GM12801 (cell line): Measurements from ENCODE around the gene VSX2.

Experiments used
- TF ChIP-seq, protein P1 (sequence below): IDR thresholded peaks from one replicate; pipeline ENCODE4 v1.5.1; 2011; ENCODE audit warnings: control low read depth; ENCODE audit not compliant: insufficient read length; ENCODE audit errors: extremely low read depth

The VSX2 gene

DNA sequence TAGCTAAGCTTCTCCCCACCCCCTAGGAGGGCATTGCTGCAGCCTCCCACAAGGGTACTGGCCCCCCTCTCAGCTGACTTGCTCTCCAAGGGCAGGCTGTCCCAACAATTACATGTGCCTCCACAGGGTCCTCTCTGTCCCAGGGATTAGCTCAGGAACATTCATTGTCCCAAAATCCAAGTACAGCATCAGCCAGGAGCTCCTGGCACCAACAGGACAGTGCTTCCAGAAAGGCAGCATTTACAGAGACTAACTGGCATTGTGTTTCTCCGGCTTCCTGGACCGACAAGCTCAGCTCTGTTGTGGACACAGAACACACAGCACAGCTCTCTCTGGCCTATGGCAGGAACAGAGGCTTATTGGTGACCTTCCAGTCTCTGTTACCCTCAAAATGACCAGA lies 41.8 kb downstream of the VSX2 start:
- TF ChIP-seq, protein P1, sequence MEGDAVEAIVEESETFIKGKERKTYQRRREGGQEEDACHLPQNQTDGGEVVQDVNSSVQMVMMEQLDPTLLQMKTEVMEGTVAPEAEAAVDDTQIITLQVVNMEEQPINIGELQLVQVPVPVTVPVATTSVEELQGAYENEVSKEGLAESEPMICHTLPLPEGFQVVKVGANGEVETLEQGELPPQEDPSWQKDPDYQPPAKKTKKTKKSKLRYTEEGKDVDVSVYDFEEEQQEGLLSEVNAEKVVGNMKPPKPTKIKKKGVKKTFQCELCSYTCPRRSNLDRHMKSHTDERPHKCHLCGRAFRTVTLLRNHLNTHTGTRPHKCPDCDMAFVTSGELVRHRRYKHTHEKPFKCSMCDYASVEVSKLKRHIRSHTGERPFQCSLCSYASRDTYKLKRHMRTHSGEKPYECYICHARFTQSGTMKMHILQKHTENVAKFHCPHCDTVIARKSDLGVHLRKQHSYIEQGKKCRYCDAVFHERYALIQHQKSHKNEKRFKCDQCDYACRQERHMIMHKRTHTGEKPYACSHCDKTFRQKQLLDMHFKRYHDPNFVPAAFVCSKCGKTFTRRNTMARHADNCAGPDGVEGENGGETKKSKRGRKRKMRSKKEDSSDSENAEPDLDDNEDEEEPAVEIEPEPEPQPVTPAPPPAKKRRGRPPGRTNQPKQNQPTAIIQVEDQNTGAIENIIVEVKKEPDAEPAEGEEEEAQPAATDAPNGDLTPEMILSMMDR, result no peak

DNA sequence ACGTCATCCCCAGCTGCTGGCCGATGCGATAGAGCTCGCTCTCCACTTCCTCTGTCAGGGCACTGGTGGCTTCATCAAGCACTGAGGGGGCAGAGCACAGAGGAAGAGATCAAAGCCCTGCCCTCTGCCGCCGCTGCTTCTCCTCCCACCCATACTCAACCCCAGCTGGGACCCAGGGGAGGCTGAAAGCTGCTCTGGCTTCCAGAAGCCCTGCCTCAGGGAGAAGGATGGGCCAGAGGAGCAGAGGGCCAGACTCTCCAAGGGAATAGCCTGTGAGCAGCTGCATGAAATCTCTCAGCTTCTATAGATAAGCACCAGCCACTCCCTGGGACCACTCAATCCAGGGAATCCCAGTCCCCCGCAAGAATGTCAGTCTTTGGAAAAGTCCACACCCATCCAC lies 47.5 kb downstream of the VSX2 start:
- TF ChIP-seq, protein P1, result no peak

DNA sequence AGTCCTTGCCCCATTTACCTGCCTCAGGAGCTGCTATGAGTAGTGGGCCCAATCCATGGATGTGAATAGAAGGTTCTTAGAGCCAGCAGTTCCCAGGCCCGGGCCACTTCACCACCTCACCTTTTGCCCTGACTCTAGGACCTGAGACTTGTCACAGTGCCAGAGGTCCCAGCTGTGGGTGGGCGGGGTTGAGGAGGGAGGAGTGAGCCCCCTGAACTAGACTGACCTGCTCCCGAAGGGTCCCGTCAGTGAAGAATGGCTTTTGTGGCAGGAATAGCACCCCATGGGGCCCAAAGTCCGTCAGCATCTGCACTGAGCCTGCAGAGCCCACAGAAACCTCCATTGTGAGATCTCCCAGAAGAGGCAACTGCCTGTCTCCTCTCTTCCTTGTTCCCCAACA lies 50.6 kb downstream of the VSX2 start:
- TF ChIP-seq, protein P1, result no peak

DNA sequence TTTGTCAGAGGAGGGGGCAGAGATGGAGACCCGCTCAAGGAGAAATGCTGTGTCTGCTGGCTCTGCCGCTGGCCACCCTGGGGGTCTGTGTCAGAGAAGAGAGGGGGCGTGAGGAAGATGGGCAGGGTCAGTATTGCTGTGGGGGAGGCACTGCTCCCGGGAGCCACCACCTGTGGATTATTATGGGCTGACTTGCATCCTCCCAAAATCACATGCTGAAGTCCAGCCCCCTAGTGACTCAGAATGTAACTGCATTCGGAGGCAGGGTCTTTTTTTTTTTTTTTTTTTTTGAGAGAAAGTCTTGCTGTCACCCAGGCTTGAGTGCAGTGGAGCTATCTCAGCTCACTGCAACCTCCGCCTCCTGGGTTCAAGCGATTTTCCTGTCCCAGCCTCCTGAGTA lies 51.2 kb downstream of the VSX2 start:
- TF ChIP-seq, protein P1, result no peak

DNA sequence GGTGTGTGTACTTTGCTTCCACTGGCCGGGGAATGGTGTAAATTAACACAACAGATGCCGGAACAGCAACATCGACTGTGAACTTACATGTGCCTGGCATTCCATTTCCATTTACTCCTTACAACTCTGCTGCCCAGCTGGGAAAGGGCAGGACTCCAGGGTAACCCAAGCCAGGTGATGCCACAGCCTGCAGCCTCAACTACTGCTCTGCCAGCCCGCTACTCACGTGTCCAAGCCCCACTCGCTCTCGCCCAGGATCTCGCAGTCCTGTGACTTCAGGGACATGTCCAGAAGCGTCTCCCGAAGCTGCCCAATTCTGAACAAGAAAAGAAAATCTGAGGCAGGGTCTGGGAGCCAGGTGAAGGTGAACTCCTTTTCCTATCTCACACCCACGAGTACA lies 52.8 kb downstream of the VSX2 start:
- TF ChIP-seq, protein P1, result no peak

DNA sequence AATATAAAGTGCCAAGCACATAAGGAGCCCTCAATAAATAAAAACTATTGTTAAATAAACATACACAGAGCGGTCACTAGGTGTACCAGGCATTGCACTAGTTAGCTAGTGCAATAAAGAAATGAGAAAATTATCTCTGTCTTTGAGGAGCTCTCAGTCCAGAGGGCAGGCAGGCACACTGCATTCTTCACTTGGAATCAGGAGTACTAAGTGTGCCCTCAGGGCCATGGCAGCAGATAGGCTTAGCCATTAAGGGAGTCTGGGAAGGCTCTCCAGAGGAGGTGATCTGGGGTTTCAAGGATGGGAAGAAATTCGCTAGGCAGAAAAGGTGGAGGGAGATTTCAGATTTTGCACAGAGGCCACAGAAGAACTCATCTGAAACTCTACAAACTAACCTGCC lies 54.4 kb downstream of the VSX2 start:
- TF ChIP-seq, protein P1, result no peak

DNA sequence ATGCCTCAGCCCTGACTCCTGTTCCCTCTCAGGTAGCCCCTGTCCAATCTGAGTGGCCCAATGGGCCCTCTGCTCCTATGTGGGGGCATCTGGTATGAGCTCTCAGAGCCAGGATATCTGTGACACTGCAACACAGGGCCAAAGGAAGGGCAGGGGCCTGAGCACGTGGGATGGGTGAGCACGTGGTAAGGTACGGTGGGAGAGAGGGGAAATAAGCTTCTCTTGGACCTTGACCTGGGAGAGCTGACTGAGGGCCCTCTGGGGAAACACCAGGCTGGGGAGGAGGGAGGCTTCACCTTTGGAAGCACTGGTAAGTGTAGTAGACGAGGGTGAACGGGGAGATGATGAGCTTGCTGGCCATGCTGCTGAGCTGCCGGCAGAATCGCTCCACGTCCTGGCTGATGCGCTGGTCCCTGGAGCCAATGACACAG lies 56.8 kb downstream of the VSX2 start:
- TF ChIP-seq, protein P1, result no peak

DNA sequence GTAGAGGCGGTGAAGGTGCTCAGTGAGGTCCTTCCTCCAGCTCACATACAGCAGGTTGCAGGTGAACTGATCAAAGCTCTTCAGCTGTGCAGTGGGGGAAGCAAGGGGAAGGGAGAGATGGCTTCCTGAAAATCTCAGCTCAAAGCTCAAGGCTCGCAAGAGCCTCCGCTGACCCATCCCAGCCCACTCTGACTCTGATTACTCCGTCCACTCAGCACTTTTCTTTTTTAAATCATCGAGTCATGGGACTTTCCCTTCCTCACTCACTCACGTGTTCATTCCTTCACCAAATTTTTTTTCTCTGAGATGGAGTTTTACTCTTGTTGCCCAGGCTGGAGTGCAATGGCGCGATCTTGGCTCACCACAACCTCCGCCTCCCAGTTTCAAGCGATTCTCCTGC lies 58.7 kb downstream of the VSX2 start:
- TF ChIP-seq, protein P1, result no peak
